Measurements from ENCODE around the gene WDR76.
"Not testable (repeated sequence)": the region's sequence is repeated elsewhere in the genome, so short reads cannot be mapped to it uniquely, and the experiment has no call there.

Gene WDR76

DNA sequence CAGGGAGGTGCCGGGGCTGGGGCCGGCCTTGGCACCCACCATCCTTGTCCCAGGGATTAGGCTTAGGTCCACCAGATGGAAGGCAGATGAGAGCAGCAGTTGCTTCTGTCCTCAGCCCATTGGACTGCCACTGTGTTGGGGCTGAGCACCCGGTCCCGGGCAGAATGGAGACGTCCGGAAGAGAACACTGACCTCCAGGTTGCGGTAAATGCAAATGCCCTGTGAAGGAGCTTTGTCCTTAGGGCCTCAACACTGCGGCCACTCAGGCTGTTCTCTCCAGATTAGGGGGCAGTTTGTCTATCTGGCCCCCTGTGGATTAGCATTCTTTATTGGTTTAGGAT lies 26.9 kb upstream of the WDR76 start, which contains the start of gene SERINC4:
Gene SERINC4, minus strand, starts transcription at position 276 of the 341 bp plus-strand sequence. Its CDS starts 234 bp downstream, at position 42.
- ChIA-PET CTCF (interaction anchor here (0.7 kb wide), 1 partner anchor 432 kb away, joined by 3 read pairs; no protein-coding TSS in a partner anchor), POLR2A (interaction anchor here (0.8 to 4.5 kb wide), 10 partner anchors 9 to 392 kb away, joined by 3 to 25 read pairs (median 6); partner anchors contain the start of genes ELL3 and MFAP1)
- no peak for DNase-seq (ENCODE audit: extremely low spot score)
- no peak for TF ChIP-seq HDGF (IDR thresholded peaks at IDR 0.05; ENCODE audit: borderline replicate concordance)
- no peak for TF ChIP-seq SP1 (IDR thresholded peaks at IDR 0.05)
- TF ChIP-seq ARNT (IDR thresholded peaks at IDR 0.05), result no peak
- TF ChIP-seq FOXA1 (IDR thresholded peaks at IDR 0.05), result no peak
- no peak for TF ChIP-seq LEF1 (IDR thresholded peaks at IDR 0.05; ENCODE audit: borderline replicate concordance)
- no peak for TF ChIP-seq FOXM1 (IDR thresholded peaks at IDR 0.05; ENCODE audit: borderline replicate concordance)
- no peak for TF ChIP-seq TARDBP (IDR thresholded peaks at IDR 0.05)
- no peak for TF ChIP-seq L3MBTL2 (conservative IDR thresholded peaks at IDR 0.05)
- no peak for TF ChIP-seq CTBP1 (IDR thresholded peaks at IDR 0.05; ENCODE audit: borderline replicate concordance)
- TF ChIP-seq SUZ12 (IDR thresholded peaks at IDR 0.05), result no peak

DNA sequence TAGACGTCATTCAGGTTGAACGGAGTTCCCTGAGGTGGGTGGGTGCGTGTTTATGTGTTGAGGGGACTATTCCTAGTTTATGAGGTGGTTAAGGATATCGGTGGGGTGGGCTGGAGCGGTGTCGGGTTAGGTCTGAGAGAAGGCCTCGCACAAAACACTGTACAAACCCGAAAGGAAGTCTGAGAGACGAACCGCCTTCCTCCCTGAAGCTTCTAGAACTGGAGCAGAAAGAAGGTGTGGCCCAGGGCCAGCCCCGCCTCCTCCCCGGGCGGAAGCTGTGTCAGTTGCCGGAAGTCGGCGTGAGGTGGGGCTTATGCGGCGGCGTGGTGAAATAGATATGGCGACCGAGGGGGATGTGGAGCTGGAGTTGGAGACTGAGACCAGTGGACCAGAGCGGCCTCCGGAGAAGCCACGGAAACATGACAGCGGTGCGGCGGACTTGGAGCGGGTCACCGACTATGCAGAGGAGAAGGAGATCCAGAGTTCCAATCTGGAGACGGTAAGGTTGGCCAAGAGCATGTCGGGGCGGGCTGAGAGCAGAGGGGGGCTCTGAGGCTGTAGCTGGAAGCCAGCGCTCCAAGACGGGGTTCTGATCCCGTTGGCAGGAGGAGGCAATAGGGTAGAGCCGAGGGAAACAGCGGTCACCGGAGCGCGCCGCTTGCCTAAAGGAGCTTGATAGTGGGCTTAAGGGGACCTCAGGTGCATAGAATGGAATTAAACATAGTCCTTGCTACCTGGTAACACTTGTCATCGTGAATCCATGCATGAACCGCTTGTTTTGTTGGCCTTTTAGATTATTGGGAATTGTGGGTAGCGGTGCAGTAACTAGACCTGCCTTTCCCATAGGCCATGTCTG lies 26.3 kb upstream of the WDR76 start, which contains the start of gene HYPK:
Gene HYPK, plus strand, starts transcription at position 314 of the 856 bp plus-strand sequence. Its CDS starts 24 bp downstream, at position 338.
- no peak for TF ChIP-seq CTBP1 (IDR thresholded peaks at IDR 0.05; ENCODE audit: borderline replicate concordance)
- TF ChIP-seq L3MBTL2 (conservative IDR thresholded peaks at IDR 0.05), result 0 out of 2 replicates have a peak, but pooled peaks have one; percentile 13
- TF ChIP-seq ELF4 (IDR thresholded peaks at IDR 0.05), result peak; percentile 46; the same call in 1 of the 2 replicates
- DNase-seq (ENCODE audit: extremely low spot score), result peak; percentile 70
- CTCF ChIA-PET, result interaction anchor here (0.7 to 1.0 kb wide), 2 partner anchors 24 to 432 kb away, joined by 3 to 4 read pairs; no protein-coding TSS in a partner anchor
- POLR2A ChIA-PET, result interaction anchor here (0.8 to 4.5 kb wide), 11 partner anchors 8 to 392 kb away, joined by 3 to 25 read pairs (median 6); partner anchors contain the start of genes ELL3 and MFAP1

DNA sequence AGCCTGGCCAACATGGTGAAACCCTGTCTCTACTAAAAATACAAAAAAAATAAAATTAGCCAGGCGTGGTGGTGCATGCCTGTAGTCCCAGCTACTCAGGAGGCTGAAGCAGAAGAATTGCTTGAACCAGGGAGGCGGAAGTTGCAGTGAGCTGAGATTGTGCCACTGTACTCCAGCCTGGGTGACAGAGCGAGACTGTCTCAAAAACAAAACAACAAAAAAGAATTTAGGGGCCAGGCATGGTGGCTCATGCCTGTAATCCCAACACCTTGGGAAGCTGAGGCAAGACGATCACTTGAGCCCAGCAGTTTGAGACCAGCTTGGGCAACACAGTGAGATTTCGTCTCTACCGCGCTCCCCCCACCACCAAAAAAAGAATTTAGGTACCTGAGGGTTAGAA lies 24.1 kb upstream of the WDR76 start:
- CTCF ChIA-PET; DNase-seq (ENCODE audit: extremely low spot score): not testable (repeated sequence)
- POLR2A ChIA-PET, result interaction anchor here (4.5 kb wide), 1 partner anchor 22 kb away, joined by 25 read pairs; the partner anchor contains the start of gene MFAP1

DNA sequence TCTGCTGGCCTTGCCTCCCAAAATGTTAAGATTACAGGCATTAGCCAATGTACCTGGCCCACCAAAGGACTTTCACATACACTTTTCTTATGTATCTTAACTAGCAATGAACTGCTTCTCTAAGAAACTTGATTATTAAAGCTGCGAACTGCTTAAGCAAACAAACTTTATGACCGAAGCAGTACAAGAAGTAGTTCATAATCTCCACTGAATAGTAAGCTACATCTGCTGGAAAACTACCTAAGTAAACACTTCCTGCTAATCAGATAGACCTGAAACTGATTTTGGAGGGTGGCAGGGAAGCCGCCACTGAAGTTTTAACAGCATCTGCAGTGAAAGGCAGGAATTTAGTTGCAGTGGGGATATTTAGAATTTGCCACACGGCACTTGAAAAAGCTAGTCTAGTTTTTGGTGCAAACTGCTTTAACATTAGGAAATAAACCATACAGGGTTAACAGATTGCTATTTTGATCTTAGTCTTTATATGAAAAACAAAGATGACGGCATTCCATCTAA lies 18.3 kb upstream of the WDR76 start:
- CTCF ChIA-PET, result no interaction called here
- TF ChIP-seq SUZ12 (IDR thresholded peaks at IDR 0.05) (no peak), ELF4 (IDR thresholded peaks at IDR 0.05) (no peak), LEF1 (IDR thresholded peaks at IDR 0.05; ENCODE audit: borderline replicate concordance) (no peak), HDGF (IDR thresholded peaks at IDR 0.05; ENCODE audit: borderline replicate concordance) (no peak), FOXM1 (IDR thresholded peaks at IDR 0.05; ENCODE audit: borderline replicate concordance) (no peak), L3MBTL2 (conservative IDR thresholded peaks at IDR 0.05) (no peak), ARNT (IDR thresholded peaks at IDR 0.05) (no peak), ZNF384 (IDR thresholded peaks at IDR 0.05) (no peak), FOXK2 (IDR thresholded peaks at IDR 0.05) (no peak), SP1 (IDR thresholded peaks at IDR 0.05) (no peak), TARDBP (IDR thresholded peaks at IDR 0.05) (no peak), BHLHE40 (IDR thresholded peaks at IDR 0.05; ENCODE audit: borderline replicate concordance) (no peak), NFRKB (IDR thresholded peaks at IDR 0.05) (no peak)
- TF ChIP-seq, protein P1, sequence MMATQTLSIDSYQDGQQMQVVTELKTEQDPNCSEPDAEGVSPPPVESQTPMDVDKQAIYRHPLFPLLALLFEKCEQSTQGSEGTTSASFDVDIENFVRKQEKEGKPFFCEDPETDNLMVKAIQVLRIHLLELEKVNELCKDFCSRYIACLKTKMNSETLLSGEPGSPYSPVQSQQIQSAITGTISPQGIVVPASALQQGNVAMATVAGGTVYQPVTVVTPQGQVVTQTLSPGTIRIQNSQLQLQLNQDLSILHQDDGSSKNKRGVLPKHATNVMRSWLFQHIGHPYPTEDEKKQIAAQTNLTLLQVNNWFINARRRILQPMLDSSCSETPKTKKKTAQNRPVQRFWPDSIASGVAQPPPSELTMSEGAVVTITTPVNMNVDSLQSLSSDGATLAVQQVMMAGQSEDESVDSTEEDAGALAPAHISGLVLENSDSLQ (IDR thresholded peaks at IDR 0.05), result no peak
- POLR2A ChIA-PET, result interaction anchor here (0.9 kb wide), 1 partner anchor 8 kb away, joined by 6 read pairs; the partner anchor contains the start of genes HYPK and SERINC4
- DNase-seq (ENCODE audit: extremely low spot score), result no peak

DNA sequence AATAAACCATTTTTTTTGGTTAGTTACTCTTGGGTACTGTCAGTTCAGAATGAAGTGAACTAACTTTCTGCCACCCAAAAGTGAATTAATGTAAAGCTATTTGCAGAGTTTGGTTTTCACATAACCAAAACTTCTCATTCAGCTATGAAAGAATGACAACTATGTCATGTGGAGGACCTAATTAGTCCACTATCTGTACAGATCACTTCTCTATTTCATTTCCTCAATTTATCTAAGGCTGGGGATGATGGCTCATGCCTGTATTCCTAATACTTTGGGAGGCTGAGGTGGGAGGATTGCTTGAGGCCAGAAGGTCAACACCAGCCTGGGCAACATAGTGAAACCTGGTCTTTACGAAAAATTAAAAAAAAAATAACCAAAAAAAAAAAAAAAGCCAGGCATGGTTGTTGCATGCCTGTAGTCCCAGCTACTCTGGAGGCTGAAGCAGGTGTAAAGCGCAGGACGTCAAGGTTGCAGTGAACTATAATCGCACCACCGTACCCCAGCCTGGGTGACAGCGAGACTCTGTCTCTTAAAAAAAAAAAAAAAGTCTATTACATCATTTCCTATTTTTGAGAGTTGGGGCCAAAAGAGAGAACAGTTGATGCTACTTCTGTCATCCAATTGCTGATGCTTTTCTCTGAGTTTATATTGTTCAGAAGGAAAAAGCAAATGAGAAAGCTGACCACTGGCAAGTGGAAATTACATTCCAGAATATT lies 17.7 kb upstream of the WDR76 start:
- CTCF ChIA-PET, result no interaction called here
- no peak for DNase-seq (ENCODE audit: extremely low spot score)
- POLR2A ChIA-PET, result interaction anchor here (0.9 to 1.7 kb wide), 3 partner anchors 9 to 24 kb away, joined by 4 to 7 read pairs (median 6); partner anchors contain the start of genes HYPK, MFAP1 and SERINC4
- TF ChIP-seq FOXA1 (IDR thresholded peaks at IDR 0.05), result no peak
- no peak for TF ChIP-seq ZNF384 (IDR thresholded peaks at IDR 0.05)
- no peak for TF ChIP-seq NFRKB (IDR thresholded peaks at IDR 0.05)
- no peak for TF ChIP-seq ELF4 (IDR thresholded peaks at IDR 0.05)
- TF ChIP-seq L3MBTL2 (conservative IDR thresholded peaks at IDR 0.05), result no peak
- no peak for TF ChIP-seq ARNT (IDR thresholded peaks at IDR 0.05)
- no peak for TF ChIP-seq HDGF (IDR thresholded peaks at IDR 0.05; ENCODE audit: borderline replicate concordance)
- TF ChIP-seq CTBP1 (IDR thresholded peaks at IDR 0.05; ENCODE audit: borderline replicate concordance), result no peak
- TF ChIP-seq BHLHE40 (IDR thresholded peaks at IDR 0.05; ENCODE audit: borderline replicate concordance), result no peak
- no peak for TF ChIP-seq FOXK2 (IDR thresholded peaks at IDR 0.05)
- TF ChIP-seq, protein P1 (IDR thresholded peaks at IDR 0.05), result no peak
- no peak for TF ChIP-seq TARDBP (IDR thresholded peaks at IDR 0.05)
- TF ChIP-seq FOXM1 (IDR thresholded peaks at IDR 0.05; ENCODE audit: borderline replicate concordance), result no peak
- no peak for TF ChIP-seq SP1 (IDR thresholded peaks at IDR 0.05)
- TF ChIP-seq SUZ12 (IDR thresholded peaks at IDR 0.05), result no peak
- no peak for TF ChIP-seq LEF1 (IDR thresholded peaks at IDR 0.05; ENCODE audit: borderline replicate concordance)

DNA sequence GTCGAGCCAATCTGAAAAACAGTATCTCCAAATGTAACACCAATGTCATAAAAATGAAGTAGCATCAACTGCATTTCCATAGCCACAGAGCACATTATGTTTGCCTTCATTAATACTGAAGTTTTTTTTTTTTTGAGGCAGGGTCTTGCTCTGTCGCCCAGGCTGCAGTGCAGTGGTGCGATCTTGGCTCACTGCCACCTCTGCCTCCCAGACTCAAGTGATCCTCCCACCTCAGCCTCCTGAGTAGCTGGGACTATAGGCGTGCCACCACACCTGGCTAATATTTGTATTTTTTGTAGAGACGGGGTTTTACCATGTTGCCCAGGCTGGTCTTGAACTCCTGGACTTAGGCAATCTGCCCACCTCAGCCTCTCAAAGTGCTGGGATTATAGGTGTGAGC lies 11.7 kb upstream of the WDR76 start:
- CTCF ChIA-PET; DNase-seq (ENCODE audit: extremely low spot score); POLR2A ChIA-PET: not testable (repeated sequence)
